IPS-18c (cell line): ENCODE results near the gene C1orf141.

Source experiments
- H3K4me3 ChIP-seq: 2 replicates; pipeline ENCODE4 v1.7.0; 2013; ENCODE audit warnings: low read depth, mild to moderate bottlenecking, low read length, moderate library complexity; ENCODE audit not compliant: insufficient read depth
- H3K9me3 ChIP-seq: one replicate; pipeline ENCODE4 v1.6.1; 2013; ENCODE audit warnings: mild to moderate bottlenecking, low read length, moderate library complexity; ENCODE audit not compliant: control insufficient read depth, insufficient read depth

Gene C1orf141

DNA sequence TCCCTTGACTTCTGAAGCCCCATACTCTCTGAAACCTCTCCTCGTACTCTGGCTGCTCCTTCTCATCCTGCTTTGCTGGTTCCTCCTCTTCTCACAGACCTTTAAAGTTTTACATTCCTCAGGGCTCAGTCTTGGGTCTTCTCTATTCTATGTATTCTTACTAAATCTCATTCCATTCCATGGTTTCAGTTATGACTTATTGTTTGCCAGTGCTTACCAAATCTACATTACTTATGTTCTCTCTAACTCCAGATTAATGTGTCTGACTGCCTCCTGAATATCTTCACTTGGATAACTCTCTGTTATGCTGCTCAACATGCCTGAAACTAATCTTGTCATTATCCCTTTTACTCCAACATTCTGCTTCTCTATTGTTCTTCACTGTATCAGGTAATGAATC is 75.4 kb downstream of the C1orf141 start:
- no peak overlapping the region for H3K4me3 ChIP-seq
- H3K9me3 ChIP-seq, result no peaks in the 10 kb centered on the region

DNA sequence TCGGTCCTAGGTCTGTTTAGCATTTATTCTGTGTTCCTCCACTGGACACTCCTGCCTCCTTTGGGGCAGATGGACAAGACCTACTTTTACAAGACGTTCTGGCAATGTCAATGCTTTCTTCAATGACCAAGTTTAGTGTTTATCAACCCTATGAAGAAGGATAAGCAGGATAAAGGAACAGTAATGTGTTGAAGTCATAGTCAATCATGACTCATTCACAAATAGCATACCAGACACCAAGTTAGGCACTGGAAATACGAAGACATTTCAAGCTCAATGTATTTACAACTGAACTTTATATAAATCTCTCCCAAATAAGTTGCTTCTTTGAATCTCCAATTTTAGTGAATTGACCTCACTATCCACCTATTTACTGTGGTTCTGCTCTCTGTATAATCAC is 76.0 kb downstream of the C1orf141 start:
- no peak overlapping the region for H3K4me3 ChIP-seq

DNA sequence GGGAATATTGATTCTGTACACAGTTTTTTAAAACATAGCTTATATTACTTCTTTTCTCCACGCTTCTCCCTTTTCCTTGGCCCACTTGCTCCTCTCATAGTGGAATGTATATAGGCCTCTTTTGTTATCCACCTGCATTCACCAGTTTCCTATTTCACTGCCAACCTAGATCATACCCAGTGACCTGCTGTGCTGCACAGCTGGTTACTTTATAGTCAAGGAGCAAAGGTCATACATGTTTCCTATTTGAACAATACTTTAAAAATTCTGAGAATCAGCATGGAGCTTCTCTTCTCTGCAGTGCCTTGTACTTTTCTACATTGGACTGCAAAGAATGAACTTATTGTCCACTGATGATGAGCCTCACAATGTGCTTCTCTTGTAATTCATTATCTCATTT is 76.5 kb downstream of the C1orf141 start:
- Histone ChIP-seq H3K9me3 (no peaks in the 10 kb centered on the region), H3K4me3 (no peak overlapping the region)

More for the DNA sequence above, 76.0 kb downstream of the C1orf141 start:
- H3K9me3 ChIP-seq, result no peaks in the 10 kb centered on the region

DNA sequence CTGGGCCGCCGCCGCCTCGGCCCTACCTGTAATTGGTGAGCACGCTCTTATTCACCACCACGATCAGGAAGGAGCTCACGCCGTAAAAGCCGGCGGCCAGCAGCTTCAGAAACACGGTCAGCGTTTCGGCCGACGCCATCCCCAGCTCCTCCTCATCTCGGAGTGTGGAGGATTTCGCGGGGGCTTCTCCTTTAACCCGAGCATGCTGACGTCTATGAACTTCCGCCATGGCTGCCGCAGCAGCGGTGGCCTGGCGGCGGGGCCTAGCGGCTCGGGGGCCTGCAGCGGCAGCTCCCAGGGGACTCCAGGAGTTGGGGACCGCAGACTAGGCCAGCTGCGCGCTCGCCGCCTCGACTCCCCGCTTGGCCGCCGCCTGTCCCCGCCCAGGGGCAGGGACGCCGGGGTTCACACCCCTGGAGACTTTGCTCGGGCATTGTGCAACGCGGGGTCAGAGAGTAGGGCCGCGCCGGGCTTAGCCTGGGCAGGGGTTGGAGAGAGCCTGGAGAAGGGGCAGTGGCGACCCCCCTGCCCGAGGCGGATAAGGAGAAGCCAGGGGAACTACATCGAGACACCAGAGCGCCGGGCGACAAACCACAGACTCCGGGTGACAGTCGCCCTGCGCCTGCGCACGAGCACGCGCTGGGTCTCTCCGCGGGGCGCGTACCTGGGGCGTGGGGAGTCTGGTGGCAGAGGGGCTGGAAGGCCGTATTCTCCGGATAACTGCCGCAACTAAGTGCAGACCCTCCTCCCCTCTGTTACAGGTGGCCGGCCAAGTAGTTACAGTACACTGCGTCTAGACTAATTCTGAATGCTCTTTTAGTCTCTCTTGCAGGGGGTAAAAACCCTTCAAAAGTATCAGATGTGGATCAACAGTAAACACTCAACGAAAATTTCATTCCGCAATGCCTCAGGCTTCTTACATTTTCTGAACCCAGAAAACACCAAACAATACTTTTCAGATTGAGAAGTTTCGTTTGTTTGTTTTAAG is 80.7 kb downstream of the C1orf141 start, which contains the start of gene SLC35D1:
SLC35D1 (minus strand) TSS at position 364 of the 988 bp plus-strand sequence; CDS start at position 229, 135 bp downstream.
- Histone ChIP-seq H3K4me3 (peak within 1 kb of the TSS; percentile 85), H3K9me3 (no peaks in the 10 kb centered on the region)

DNA sequence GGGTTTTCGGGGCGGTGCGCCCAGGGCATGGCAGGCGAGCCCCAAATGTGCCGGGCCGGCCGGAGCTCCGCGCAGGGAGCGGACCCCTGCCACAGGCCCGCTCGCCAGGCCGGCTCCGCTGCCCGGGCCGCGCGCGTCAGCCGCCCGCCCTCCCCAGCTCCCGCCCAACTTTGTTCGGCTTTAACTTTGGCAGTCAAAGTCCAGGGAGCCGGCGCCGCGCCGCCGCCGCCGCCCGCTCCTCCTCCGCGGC is 81.3 kb downstream of the C1orf141 start:
- peak overlapping the region; percentile 85 for H3K4me3 ChIP-seq
- no peaks in the 10 kb centered on the region for H3K9me3 ChIP-seq

DNA sequence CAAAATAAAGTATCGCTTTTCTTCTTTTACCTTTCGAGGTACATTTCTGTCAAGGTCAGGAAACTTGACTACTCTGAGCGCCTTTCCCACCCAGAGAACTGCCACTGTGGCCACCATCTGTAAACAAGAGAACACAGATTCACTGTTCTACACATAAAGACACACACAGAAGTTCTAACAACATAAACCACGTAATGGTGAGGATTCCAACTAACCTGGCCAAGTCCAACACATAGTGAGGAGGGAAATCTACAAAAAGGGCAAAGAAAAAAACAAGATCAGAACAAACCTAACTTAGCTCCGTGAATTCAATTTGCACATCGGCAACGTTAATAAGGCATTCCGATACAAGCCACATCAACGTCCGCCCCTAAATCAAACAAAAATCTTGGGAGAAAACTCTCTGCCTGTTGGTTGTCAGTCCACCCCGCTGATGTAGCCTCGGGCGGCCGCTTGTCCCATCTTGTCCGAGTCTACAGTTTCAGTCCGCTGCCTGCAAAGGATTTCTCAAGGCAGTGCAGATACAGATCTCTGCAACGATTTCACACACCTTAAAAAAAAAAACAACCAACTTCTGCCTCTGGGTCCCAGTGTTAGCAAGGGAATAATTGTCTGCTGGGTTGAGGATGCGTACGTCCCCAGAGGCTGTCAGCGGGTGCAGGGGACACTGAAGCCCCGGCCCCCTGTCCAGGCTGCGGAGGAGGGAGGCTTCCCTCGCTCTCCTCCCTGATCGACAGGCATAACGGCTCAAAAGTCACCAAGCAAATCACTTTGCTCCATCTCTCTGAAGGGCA is 81.8 kb downstream of the C1orf141 start:
- Histone ChIP-seq H3K9me3 (no peaks in the 10 kb centered on the region), H3K4me3 (peak overlapping the region; percentile 85)

DNA sequence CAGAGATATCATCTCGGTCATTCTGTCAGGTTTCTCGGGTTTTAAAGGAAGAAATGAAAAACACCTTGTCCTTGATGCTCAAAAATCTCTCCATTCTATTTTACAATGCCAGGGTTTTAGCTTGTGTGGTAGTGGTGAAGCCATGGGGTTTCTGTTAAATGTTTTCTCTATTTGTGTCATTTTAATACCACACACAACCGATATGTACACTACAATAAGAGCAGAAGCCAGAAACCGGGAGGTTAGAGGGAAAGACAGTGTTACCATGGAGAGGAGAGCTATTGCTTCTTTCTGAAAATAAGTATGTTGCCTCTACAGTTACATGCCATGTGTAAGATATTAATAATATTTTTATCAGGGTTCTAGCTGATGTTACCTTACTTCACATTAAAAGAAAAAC is 83.6 kb downstream of the C1orf141 start:
- H3K9me3 ChIP-seq, result no peaks in the 10 kb centered on the region
- H3K4me3 ChIP-seq, result no peak overlapping the region

DNA sequence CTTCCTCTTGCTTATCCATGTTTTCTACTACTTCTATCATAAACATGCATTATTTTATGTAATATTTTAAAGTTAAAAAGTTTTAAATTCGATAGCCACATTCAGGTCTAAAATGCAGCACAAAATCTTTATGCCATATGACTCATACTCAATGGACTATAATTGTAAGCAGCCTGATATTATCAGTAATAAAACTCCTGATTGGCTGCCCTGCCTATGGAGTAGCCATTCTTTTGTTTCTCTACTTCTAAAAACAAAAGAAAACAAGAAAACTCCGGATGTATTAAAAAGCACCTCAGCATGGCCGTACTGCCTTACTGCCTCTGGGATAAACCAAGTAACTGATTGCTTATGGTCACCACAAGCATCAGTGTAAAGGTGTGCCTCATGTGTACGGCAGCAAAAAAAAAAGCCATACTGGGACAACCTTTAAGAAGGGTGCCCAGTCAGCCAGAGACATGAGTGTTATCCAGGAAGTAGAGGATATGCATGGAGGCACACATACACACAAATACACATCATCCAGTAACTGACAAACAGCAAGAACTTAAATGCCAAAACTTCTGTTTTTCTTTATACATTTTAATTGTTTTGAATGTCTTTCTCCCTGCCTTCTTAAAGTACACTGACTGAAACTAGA is 90.0 kb downstream of the C1orf141 start:
- no peaks in the 10 kb centered on the region for H3K9me3 ChIP-seq
- no peak overlapping the region for H3K4me3 ChIP-seq

DNA sequence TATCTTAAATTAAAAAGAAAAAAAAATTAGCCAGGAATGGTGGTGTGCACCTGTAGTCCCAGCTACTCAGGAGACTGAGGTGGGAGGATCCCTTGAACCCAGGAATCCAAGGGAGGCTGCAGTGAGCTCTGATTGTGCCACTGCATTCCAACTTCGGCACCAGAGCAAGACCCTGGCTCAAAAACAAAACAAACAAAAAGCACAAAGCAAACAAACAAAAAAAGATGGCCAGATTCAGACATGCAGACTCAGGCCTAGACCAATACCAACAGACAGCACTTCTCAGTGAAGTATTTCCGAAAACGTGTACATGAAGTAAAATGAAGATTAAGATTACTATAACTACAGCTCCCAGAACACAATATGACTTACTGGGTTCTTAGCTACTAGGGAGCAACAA is 91.4 kb downstream of the C1orf141 start:
- no peaks in the 10 kb centered on the region for H3K9me3 ChIP-seq
- H3K4me3 ChIP-seq, result no peak overlapping the region
